D721Med (cell line): ENCODE results near the gene CEP43.

ENCODE experiments used
- DNase-seq: peaks from one replicate; pipeline ENCODE4 v3.0.0; 2011; ENCODE audit warnings: low spot score; ENCODE audit not compliant: insufficient read length
- FAIRE-seq: peaks from 2 replicates; lab custom pipeline; 2011; peaks lifted over from hg19 to GRCh38; lab: Jason Lieb, UNC
- TF ChIP-seq, protein P1 (sequence below): IDR thresholded peaks from 2 replicates; pipeline ENCODE4 v1.5.1; 2012; ENCODE audit warnings: mild to moderate bottlenecking, control low read depth; ENCODE audit not compliant: insufficient read depth; ENCODE audit errors: missing control alignments

Gene CEP43

GRCh38 chr6:167034056-167034455 is 34.9 kb downstream of the CEP43 start:
- TF ChIP-seq, protein P1, sequence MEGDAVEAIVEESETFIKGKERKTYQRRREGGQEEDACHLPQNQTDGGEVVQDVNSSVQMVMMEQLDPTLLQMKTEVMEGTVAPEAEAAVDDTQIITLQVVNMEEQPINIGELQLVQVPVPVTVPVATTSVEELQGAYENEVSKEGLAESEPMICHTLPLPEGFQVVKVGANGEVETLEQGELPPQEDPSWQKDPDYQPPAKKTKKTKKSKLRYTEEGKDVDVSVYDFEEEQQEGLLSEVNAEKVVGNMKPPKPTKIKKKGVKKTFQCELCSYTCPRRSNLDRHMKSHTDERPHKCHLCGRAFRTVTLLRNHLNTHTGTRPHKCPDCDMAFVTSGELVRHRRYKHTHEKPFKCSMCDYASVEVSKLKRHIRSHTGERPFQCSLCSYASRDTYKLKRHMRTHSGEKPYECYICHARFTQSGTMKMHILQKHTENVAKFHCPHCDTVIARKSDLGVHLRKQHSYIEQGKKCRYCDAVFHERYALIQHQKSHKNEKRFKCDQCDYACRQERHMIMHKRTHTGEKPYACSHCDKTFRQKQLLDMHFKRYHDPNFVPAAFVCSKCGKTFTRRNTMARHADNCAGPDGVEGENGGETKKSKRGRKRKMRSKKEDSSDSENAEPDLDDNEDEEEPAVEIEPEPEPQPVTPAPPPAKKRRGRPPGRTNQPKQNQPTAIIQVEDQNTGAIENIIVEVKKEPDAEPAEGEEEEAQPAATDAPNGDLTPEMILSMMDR: no peak
- peak; percentile 73 for DNase-seq
- FAIRE-seq: peak; percentile 84

DNA sequence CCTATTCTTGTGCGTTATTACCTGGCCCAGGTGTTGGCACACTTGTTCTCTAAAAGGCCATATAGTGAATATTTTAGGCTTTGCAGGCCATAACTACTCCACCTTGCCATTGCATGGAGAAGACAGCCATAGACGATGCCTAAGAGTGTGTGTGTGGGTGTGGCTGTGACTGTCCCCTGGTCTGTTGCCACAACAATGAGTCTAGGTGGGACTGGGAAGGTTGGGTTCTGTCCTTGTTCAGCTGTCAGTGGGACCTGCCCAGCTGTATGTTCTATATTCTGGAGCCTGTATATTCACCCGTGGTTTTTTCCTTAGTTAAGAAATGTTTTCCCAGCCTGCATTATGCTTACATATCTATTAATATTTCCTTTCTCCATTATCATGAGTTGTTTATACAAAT is 38.6 kb downstream of the CEP43 start:
- FAIRE-seq: no peak
- TF ChIP-seq, protein P1: no peak
- no peak for DNase-seq

DNA sequence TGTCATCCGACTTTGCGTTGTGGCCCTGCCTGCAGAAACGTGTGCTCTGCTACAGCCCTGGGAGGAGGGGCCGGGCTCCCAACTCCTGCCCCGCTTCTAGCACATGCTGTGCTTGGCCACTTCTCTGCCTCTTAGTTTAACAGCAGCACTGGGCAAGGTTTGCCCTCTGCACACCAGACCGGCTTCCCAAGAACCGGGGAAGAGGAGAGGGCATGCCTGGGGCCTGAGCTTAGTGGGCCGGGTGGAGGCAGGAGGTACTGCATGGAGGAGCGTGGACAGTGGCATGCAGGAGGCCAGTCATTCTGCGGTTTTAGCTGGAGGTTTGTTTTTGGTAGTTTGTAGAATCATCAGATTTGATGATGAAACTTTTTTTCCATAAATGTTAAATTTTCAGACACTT is 45.5 kb downstream of the CEP43 start:
- FAIRE-seq: no peak
- TF ChIP-seq, protein P1: no peak
- DNase-seq: no peak

DNA sequence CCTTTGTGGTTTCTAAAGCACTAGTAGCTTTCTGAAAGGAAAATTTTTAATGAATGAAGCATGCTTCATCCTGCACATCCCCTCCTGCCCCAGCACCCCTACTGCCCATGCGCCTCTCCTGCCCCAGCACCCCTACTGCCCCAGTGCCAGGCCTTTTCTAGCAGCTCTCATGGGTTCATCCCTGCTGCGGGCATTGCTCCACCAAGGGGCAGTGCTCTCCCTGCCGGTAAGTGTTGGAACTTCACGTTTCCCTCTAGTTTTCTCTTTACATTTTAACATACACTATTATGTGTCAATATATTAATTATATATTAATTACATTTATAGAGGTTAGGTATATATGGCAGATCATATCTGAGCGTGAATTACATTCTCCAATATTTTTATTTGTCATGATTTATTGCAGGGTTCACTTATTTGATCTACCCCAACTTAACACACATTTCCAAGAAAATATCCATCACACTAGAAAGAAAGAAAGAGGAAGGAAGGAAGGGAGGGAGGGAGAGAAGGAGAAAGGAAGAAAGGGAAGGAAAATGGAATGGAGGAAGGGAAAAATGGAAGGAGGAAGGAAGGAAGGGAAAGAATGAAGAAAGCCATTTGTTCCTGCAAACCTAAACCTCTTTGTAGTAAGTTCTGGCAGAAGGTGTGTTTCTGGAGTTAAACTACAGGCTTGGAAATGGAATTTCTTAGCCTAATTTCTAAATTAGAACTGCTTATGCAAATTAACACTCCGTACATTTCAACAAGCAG is 46.8 kb downstream of the CEP43 start:
- no peak for DNase-seq
- FAIRE-seq: no peak
- TF ChIP-seq, protein P1: no peak

GRCh38 chr6:167046861-167047495 is 47.8 kb downstream of the CEP43 start:
- no peak for FAIRE-seq
- TF ChIP-seq, protein P1: no peak

DNA sequence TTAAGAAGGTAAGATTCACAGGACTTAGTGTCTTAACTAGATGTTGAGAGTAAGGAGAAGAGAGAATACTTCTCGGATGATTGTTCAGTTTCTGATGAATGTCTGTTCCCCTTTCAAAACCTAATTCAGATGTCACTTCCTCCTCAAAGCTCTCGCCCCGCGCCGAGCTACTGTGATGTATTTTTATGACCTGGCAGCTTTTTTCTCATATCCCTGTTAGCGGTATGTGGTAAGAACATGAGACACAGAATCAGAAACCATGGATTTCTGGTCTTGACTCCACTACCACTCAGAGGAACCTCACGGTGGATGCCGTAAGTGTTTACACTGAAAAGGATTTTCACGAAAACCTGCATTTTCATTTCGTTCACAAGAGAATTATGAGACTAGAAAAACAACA is 48.4 kb downstream of the CEP43 start:
- FAIRE-seq: no peak
- TF ChIP-seq, protein P1: no peak
- DNase-seq: no peak

More at GRCh38 chr6:167046861-167047495, 47.8 kb downstream of the CEP43 start:
- no peak for DNase-seq
